ENCODE measurements around the gene LEMD3.

GRCh38 chr12:65187665-65188064 is 18.3 kb downstream of the LEMD3 start:
- TF ChIP-seq CTCF (IDR thresholded peaks at IDR 0.05; ENCODE audit: insufficient read depth, low read depth, low read length) (no peak), EZH2 (IDR thresholded peaks at IDR 0.05; ENCODE audit: insufficient read depth, low read length) (no peak)
